RPMI8226 (cell line): ENCODE results near the gene UBE3A.
"Not testable (repeated sequence)": the region's sequence is repeated elsewhere in the genome, so short reads cannot be mapped to it uniquely, and the experiment has no call there.

Source experiments
- DNase-seq: peaks from one replicate; pipeline ENCODE4 v3.0.0-alpha.2; 2015

Gene UBE3A

DNA sequence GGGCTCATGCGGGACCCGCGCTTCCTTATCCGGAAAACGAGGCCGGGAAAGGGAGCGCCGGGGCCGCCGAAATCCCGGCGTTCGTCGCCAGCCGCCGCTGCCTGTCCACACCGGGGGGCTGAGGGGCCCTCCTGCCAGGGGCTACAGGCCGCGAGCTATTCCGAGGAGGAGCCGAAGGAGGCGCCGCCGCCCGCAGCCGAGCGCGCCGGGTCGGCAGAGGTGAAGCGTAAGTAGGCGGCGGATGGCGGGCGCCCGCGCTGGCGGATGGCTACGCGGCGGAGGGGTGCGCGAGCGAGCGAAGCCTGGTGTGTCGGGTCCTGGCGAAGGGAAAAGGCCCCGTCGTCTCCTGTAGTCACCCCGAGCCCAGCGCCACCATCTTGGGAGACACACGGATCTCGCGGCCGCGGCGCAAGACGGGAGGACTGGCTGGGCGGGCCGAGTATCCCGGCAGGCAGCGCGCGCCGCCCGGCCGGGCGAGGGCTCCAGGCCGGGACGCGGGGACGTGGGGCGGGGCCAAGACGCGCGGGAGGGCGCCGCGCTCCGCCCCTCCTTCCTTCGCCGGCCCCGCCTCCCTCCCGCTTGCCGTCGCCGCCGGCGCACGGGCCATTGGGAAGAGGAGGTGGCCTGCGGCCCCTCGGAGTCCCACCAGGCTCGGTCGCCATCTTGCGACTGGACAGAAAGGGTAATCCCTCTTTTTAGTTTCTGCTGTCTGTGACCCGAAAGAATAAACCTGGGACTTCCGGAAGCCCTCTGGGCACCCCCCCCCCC, at the start of gene UBE3A:
Gene UBE3A (minus strand): TSS at position 424 of the 768 bp plus-strand sequence. CDS start 29,917 bp downstream, outside the sequence.
- peak; percentile 95 for DNase-seq

DNA sequence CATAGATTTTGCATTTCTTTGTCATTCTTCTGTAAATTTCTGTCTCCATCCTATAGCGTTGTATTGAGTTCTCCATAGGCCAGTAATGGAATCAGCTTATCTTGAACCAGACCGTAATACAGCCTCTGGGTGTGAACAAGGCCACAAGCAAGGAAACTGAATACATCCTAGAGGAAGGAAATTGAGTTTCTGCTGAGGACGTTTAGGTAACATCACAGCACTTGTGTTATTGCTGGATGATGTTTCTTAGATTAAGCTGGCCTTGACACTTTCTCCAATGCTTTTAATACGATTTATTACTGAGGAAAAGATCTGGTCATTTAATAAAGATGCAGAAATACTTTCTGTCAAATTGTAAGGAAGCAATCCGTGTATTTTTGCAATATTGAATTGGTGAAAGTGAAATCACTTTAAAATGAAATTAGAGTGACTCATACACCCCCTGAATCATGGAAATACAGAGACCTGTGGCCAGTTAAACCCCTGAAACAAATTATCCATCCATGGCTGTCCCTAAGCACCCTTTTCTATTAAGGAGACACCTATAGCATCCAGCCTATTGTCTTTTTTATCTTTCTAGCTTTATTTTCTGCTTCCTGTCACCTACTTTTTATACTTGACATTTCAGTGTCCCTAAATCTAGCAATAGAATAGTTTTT, 48.5 kb upstream of the UBE3A start:
- no peak for DNase-seq

DNA sequence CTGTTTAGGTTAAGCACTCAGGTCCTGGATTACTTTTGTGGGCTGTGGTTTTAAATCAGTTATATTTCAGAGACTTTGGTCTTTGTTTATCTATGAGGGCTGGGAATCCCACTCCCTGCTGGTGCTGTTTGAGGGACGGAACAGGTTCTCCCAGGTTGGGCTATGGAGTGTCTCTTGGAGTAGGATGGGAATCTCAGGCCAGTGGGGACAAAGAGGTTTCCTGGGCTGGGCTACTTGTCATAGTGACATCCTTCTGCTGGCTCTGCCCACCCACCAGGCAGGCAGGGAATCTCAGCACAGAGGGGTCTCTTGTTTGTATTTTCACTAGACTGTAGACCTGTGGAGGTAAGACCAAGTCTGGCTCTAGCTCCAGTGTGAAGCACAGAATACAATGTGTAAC, 47.2 kb upstream of the UBE3A start:
- no peak for DNase-seq

DNA sequence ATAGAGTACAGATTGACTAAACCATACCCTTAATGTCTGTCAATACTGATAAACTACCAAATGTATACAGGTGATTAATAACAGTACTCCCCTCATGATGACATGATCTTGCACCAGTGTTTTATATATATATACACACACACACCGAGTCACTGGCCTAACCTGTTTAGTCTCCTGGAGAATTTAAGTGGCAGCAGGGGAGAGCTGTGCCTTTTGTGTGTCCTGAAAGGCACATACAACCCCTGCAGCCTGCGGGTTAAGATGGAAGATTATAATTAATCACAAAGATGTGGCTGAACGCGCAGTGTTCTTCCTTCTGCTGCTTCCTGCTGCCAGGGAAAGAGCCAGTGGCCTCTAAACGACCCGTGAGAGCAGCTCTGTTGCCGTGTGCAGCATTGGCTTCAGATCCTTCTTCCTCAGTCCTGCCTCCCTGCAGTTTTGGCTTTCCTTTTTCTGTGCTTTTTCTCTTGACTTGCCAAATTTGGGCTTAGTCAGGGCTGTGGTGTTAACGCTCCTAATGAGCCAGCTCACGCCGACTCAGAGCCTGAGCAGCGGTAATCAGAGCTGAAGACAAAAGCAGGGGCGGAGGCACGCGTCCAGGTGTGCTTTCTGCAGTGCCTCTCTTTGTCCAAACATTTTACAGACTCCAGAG, 42.5 kb upstream of the UBE3A start:
- peak; percentile 37 for DNase-seq

DNA sequence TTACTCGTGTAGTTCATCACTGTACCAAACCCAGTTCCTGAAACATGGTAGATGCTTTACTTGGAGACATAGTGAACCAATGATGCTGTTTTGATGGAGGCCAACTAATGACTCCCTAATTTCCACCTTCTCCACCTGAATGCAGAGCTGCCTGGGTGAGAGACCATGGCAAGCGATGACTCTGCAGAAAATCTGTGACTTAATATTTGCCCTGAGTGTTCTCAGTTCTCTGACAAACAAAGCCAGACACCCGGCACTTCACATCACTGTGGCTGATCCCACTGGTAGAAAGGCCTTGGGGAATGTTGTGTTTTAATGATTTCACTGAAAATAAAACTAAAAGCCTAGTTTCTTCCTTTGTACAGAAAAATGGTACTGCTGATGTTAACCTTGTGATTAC, 39.5 kb upstream of the UBE3A start:
- DNase-seq, result no peak

DNA sequence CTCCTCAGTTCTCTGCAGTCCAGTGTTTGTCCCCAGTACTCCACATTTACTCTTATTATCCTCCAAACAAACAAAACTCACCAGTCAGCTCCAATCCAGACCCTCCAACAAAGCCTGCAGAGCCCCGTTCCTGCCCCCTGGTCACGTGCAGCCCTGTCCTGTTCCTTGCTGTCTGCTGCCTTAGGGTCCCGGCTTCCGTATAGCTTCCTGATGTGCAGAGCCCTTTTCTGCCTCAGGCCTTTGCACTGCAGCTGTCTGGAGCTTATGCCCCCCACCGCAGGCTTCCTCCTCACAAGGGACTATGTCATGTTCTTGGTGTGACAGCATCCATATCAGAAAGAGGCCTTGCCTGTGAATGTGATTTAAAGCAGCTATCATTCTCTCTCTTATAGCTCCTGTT, 39.0 kb upstream of the UBE3A start:
- DNase-seq, result no peak

- no peak for DNase-seq
Observed at GRCh38 chr15:25474251-25474650, 35.4 kb upstream of the UBE3A start.

- DNase-seq, result no peak
Observed at GRCh38 chr15:25470230-25470629, 31.4 kb upstream of the UBE3A start.

- no peak for DNase-seq
Observed at GRCh38 chr15:25469377-25469776, 30.6 kb upstream of the UBE3A start.

DNA sequence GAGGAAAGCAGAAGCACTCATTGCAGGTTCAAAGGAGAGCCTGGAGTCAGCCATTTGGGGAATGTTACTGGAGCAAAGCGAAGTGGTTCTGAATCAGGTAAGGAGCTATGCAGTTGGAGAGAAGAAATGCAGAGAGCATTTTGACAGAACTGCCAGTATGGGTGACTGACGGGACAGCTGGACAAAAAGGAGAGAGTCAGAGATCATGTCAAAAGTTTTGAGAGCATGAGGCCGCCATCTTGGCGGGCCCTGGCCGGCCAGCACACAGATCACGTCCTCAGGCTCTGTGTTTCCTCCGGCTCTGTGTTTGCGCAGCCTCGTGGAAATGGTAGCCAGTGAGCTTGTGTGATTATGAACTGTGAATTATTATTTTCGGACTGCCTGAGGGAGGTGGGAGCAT, 29.8 kb upstream of the UBE3A start:
- no peak for DNase-seq

- peak; percentile 59 for DNase-seq
Observed at GRCh38 chr15:25465835-25466234, 27.0 kb upstream of the UBE3A start.

DNA sequence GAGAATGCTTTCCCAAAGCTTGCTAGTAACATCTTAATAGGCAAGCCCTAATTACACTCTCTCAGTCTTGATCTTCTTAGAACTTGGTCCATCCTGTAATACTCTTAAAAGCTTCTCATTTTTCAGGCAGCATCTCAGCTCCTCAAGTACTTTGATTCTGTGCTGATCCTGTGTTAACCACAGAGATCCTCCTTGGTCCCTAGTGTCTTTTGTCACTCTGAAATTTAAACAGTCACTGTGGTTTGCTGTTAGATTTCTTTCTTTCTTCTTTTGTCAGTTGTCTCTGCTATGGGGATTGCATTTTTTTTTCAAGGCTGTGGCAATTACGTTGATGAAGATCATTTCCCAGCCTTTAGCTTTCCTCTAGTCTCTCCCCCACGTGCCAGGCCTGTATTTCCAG, 26.0 kb upstream of the UBE3A start:
- no peak for DNase-seq

- no peak for DNase-seq
Observed at GRCh38 chr15:25464383-25464782, 25.6 kb upstream of the UBE3A start.

DNA sequence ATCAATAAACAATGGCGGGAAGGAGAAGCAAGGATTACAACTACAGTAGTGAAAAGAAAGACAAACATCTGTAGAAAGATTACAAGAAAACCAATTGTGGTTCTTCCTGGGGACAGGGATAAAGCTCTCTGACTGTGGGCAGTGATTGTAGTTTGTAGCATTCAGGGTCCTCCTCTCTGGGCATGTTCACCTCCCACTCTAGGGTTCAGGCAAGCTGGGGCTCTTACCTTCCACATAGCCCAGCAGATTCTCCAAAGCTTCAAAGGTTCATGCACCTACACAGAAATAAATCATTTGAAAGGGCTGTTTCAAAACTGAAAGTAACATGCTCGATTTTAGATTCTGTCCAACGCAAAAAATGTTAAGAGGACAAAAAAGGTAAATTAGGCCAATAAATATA, 17.4 kb upstream of the UBE3A start:
- DNase-seq, result no peak

DNA sequence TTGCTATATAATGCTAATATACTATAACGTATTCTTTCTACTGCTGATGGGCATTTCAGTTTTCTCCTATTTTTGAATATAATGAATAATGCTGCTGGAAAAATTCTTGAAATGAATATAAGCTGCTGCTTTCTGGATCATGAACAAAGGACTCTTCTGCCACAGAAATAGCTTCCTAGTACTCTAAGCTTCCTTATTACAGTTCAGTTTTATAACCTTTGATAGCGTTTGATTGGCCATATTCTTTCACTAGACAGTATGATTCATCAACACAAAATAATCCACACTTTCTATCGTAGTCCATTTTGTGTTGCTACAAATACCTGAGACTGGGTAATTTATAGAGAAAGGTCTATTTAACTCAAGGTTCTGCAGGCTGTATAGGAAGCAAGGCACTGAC, 16.4 kb upstream of the UBE3A start:
- DNase-seq, result no peak

DNA sequence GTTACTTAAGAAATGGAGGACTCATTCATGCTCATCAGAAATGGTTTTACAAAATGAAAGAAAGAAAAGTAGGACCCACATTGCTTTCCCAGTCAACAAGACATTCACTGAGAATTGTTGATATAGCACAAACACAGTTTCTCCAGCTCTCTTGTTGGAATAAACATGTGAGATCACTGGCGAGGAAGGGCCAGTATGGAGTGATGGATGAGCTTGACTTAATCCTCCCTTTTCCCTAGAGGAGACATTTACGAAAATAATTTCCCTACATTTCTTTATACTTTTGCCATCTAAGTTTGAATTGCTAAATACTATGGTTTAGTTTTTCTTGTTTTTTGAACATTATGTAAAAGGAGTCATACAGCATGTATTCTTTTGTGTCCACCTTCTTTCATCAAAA, 15.9 kb upstream of the UBE3A start:
- no peak for DNase-seq

DNA sequence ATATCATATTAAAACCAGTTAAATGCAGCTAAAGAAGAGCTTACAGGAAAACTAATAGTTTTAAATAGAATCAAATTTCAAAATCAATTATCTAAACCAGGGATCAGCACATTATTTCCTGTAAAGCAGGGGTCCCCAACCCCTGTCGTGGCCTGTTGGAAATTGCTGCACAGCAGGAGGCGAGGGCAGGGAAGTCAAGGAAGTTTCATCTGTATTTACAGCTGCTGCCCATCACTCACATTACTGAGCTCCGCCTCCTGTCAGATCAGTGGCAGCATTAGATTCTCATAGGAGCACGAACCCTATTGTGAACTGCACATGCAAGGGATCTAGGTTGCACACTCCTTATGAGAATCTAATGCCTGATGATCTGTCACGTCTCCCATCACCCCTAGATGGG, 14.4 kb upstream of the UBE3A start:
- not testable (repeated sequence) for DNase-seq

- DNase-seq, result no peak
Observed at GRCh38 chr15:25451501-25451900, 12.7 kb upstream of the UBE3A start.

GRCh38 chr15:25450163-25450562, 11.3 kb upstream of the UBE3A start:
- no peak for DNase-seq

- DNase-seq, result no peak
Observed at GRCh38 chr15:25446076-25446475, 7.3 kb upstream of the UBE3A start.

DNA sequence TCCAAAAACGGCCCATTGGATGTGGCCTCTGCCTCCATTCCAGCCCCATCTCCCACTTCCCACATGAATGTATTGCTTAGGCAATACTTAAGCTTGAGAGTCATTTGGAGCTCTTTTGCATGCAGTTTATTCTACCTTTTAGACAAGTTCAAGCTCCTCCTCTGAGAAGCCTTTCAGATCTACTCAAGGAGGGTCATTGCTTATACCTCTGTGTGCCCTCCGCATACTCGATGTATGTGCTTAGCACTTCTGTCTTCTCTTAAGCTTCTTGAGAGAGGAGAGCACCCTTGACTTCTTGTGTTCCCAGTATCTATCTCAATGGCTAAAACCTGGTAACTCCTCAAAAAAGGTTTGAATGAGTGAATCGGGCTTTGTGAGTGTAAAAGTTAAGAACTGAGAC, 6.6 kb upstream of the UBE3A start:
- no peak for DNase-seq

- no peak for DNase-seq
Observed at GRCh38 chr15:25441111-25441510, 2.3 kb upstream of the UBE3A start.

GRCh38 chr15:25439369-25439836, 579 bp upstream of the UBE3A start:
- DNase-seq, result peak; percentile 50
